Psoas muscle (tissue), 8 donors: Measurements from ENCODE around the gene FOXP1. TPM values are rescaled to one million over a fixed set of nuclear protein-coding genes. Genes with fewer than 3 reads are reported as not detected.
A peak's percentile ranks its signal among the peaks of the same experiment; 100 is the strongest.

Source experiments
- ATAC-seq, 4 donors: fragments of 200-7000 bp; cut with Tn5 transposase; one replicate each; pipeline ENCODE4 v1.9.1; 2020; ENCODE audit warnings: moderate library complexity in 3 of 4, mild to moderate bottlenecking in 2 of 4
- DNase-seq, 2 donors: peaks; one replicate each; pipeline ENCODE4 v3.0.0-alpha.2; 2020
- H3K27ac ChIP-seq: fragments of 200-600 bp; one replicate; pipeline ENCODE4 v1.8.0; 2022
- H3K27me3 ChIP-seq, 3 donors: fragments of 200-600 bp in 1 of 3; one replicate each; pipeline versions ENCODE4 v1.6.1 to v1.8.0; 2013 to 2022; ENCODE audit warnings: low read length in 2 of 3, mild to moderate bottlenecking in 2 of 3, moderate library complexity in 1 of 3; ENCODE audit not compliant: insufficient read depth in 3 of 3
- H3K36me3 ChIP-seq, 2 donors: fragments of 200-600 bp in 1 of 2; one replicate each; pipeline versions ENCODE4 v1.6.1 to v1.8.0; 2013 to 2022; ENCODE audit warnings: low read depth in 1 of 2, mild to moderate bottlenecking in 1 of 2, moderate library complexity in 1 of 2; ENCODE audit not compliant: insufficient read depth in 1 of 2
- H3K4me1 ChIP-seq: fragments of 200-600 bp; one replicate; pipeline ENCODE4 v1.8.0; 2022
- H3K4me3 ChIP-seq: fragments of 200-600 bp; one replicate; pipeline ENCODE4 v1.8.0; 2022; ENCODE audit warnings: mild to moderate bottlenecking
- H3K9me3 ChIP-seq: fragments of 200-600 bp; one replicate; pipeline ENCODE4 v1.8.0; 2022
- CTCF ChIP-seq: fragments of 200-600 bp; IDR thresholded peaks from one replicate; pipeline ENCODE4 v1.8.0; 2022; ENCODE audit warnings: antibody characterized with exemption
- WGBS, 3 donors: extraction: QIAGEN DNeasy Blood & Tissue Kit; methylation state at CpG; one replicate each; pipeline versions ENCODE4 v1.1.6 to v1.1.7; 2013; 5-methylcytosine and 5-hydroxymethylcytosine counted together
- intact Hi-C, 2 donors: fragments of 100-400 bp; cut with DNase I; formaldehyde crosslinking; loops; one replicate each; pipeline versions ENCODE4 v1.11.0 to v1.14.2; 2022
- polyA plus RNA-seq, 3 donors: library from polyadenylated mRNA; stranded (reverse); fragments of 200-250 nt; gene quantifications; one replicate each; pipeline ENCODE4 v1.2.3, GENCODE V29; 2013
- total RNA-seq, 4 donors: library from RNA; stranded (reverse); fragmentation: NEBNext Ultra II Directional in 2 of 4; extraction: Animal tissue kit (Norgen Biotek cat#: 25700) in 2 of 4; gene quantifications; one replicate each; pipeline versions ENCODE4 v1.2.1 to v1.2.4, GENCODE V29; 2021 to 2023
- donor health status: healthy with polysubstance abuse.
- donor health status: DM: no; HTN: no; CAD: no; lungs with moderate emphysema.
- donor health status: Bipolar disorder and iron deficiency.
- donor health status: healthy.
- donor health status: DM: yes; HTN: yes; CAD: no.
- donor health status: DM: no; HTN: no; CAD: no.
- donor health status: DM: no; HTN: no; CAD: no.
- donor health status: DM: yes; HTN: yes; CAD: no.

FOXP1 gene
- total and polyA plus RNA-seq, 7 donors: 2.6 to 26.4 (median 15.4) TPM

DNA sequence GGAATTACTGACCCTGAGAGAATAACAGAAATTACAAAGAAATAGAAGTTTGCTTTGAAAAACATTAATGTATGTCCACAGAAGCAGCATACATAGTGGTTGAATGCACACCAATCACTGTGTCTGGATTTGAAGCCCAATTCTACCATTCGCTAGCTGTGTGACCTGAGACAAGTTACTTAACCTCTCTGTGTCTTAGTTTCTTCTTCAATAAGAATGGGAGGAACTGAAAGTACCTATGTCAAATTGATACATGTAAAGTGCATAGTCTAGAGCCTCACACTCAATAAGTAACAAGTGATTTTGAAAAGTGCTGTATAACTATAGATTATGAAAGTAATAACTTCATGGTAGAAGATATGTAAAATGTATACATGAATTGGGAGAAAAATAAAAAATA is 457.8 kb downstream of the FOXP1 start:
- Histone ChIP-seq H3K4me1 (peaks cover 12% of the 10 kb centered on the region), H3K27me3 (no peaks in the 10 kb centered on the region), H3K27ac (no peak overlapping the region), H3K4me3 (no peak overlapping the region), H3K9me3 (no peaks in the 10 kb centered on the region), H3K36me3 (no peaks in the 10 kb centered on the region)
- DNase-seq (no peak), ATAC-seq (no peak)
- TF ChIP-seq CTCF: no peak
- intact Hi-C loops: no loop called here
- 99 to 100% (median 100%) methylated on average over 1 of the region's 1 CpG for WGBS, 3 donors

DNA sequence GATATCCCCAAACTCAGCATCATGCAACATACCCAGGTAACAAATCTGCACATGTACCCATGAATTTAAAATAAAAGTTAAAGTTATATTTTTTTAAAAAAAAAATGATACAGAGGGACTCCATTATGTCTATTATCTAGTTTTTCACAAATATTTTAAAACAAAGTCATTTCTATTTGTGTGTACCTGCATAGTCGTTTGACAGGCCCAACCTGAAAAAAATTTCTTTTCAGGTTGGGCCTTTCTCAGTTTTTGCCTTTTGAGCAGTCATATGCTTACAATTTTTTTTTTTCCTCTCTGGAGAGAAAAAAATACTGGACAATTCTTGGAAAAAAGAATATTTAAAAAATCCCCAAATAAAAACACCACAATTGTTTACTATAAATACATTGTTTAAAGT is 459.5 kb downstream of the FOXP1 start:
- TF ChIP-seq CTCF: no peak
- H3K4me1 ChIP-seq: peaks cover 8% of the 10 kb centered on the region
- no peak for ATAC-seq
- no peak overlapping the region for H3K4me3 ChIP-seq
- intact Hi-C loops: no loop called here
- H3K36me3 ChIP-seq: no peaks in the 10 kb centered on the region
- WGBS, 3 donors: 55 to 62% (median 58%) methylated on average over 1 of the region's 1 CpG
- H3K27ac ChIP-seq: no peak overlapping the region
- no peak for DNase-seq
- H3K9me3 ChIP-seq: no peaks in the 10 kb centered on the region
- H3K27me3 ChIP-seq: no peaks in the 10 kb centered on the region

GRCh38 chr3:71122641-71123040 is 460.9 kb downstream of the FOXP1 start:
- Histone ChIP-seq H3K27ac (no peak overlapping the region), H3K4me3 (no peak overlapping the region), H3K27me3 (no peaks in the 10 kb centered on the region), H3K9me3 (no peaks in the 10 kb centered on the region), H3K36me3 (no peaks in the 10 kb centered on the region), H3K4me1 (peaks cover 15% of the 10 kb centered on the region)
- DNase-seq (no peak), ATAC-seq (no peak)
- intact Hi-C loops: no loop called here
- 70 to 90% (median 77%) methylated on average over 4 of the region's 4 CpGs for WGBS, 3 donors
- no peak for TF ChIP-seq CTCF

DNA sequence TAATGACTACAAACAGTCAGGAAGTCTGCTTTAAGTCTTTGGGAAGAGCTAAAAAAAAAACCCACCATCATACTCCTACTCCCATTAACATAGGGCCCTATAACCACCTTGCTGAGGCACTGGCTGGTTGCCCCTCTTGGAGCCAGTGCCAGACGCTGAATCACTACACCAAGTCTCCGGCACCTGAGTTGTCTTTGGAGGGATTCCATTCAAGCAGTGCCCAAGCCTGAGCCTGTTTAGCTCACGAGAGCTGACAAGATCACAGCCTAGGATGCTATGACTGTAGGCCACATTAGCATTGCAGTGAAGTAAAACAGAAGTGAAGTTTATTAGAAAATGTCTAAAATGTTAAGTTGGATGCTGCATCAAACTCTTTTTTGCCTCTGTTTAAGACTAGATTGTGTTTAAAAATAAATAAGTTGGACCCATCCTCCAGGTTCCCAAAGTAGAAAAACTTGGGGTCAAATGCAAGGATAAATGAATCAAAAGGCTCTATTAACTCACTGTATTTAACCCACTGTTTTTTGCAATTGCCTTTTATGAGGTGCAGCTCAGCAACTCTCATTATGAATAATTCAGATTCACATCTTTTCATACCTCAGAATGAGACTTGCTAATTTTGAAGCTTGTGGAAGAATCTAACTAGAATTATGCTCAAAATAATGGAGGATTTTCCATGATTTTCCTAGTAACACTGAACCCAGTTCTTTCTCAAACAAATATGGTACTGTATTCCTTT is 461.9 kb downstream of the FOXP1 start:
- ATAC-seq: peak in 3 of 4 donors; percentile 52 to 62 (median 58)
- no peak for DNase-seq
- H3K4me3 ChIP-seq: no peak overlapping the region
- intact Hi-C loops: no loop called here
- WGBS, 3 donors: 59 to 65% (median 61%) methylated on average over 3 of the region's 3 CpGs
- H3K4me1 ChIP-seq: peaks cover 21% of the 10 kb centered on the region
- no peaks in the 10 kb centered on the region for H3K27me3 ChIP-seq
- H3K36me3 ChIP-seq: no peaks in the 10 kb centered on the region
- TF ChIP-seq CTCF: no peak
- H3K27ac ChIP-seq: no peak overlapping the region
- no peaks in the 10 kb centered on the region for H3K9me3 ChIP-seq

- intact Hi-C loops: no loop called here
- H3K4me3 ChIP-seq: no peak overlapping the region
- no peak for DNase-seq
- ATAC-seq: no peak
- no peaks in the 10 kb centered on the region for H3K9me3 ChIP-seq
- no peaks in the 10 kb centered on the region for H3K27me3 ChIP-seq
- peaks cover 21% of the 10 kb centered on the region for H3K4me1 ChIP-seq
- no peaks in the 10 kb centered on the region for H3K36me3 ChIP-seq
- no peak overlapping the region for H3K27ac ChIP-seq
- TF ChIP-seq CTCF: no peak
Measured at GRCh38 chr3:71120012-71120411, 463.5 kb downstream of the FOXP1 start.
